SK-N-MC (cell line): Measurements from ENCODE around the gene MATN3.
A peak's percentile ranks its signal among the peaks of the same experiment; 100 is the strongest.

ENCODE experiments used
- DNase-seq: peaks from one replicate; pipeline ENCODE4 v3.0.0-alpha.2; 2011; ENCODE audit warnings: low read depth, low spot score
- H3K27ac ChIP-seq: fragments of 200-600 bp; sonication (generic); 2 replicates; pipeline ENCODE4 v1.5.1; 2016; ENCODE audit warnings: mixed run types
- H3K36me3 ChIP-seq: fragments of 200-600 bp; sonication (generic); 2 replicates; pipeline ENCODE4 v1.6.1; 2017; ENCODE audit warnings: antibody characterized with exemption, low read length, mixed read lengths; ENCODE audit not compliant: insufficient read depth
- H3K4me3 ChIP-seq: fragments of 200-600 bp; sonication (generic); 2 replicates; pipeline ENCODE4 v1.5.1; 2016
- H3K9ac ChIP-seq: fragments of 200-600 bp; sonication (generic); 2 replicates; pipeline ENCODE4 v1.8.0; 2017; ENCODE audit warnings: mixed run types, mixed read lengths; ENCODE audit not compliant: insufficient read length
- H3K9me3 ChIP-seq: fragments of 200-600 bp; sonication (generic); 2 replicates; pipeline ENCODE4 v1.6.1; 2017; ENCODE audit warnings: low read depth, mild to moderate bottlenecking, antibody characterized with exemption, low read length, moderate library complexity, mixed read lengths
- EZH2 ChIP-seq: fragments of 200-600 bp; sonication (generic); IDR thresholded peaks from one replicate; pipeline ENCODE4 v1.6.1; 2017; ENCODE audit warnings: antibody characterized with exemption
- FOXP2 ChIP-seq: optimal IDR thresholded peaks from 2 replicates; pipeline ENCODE3; 2011; ENCODE audit warnings: mild to moderate bottlenecking, moderate library complexity; ENCODE audit not compliant: insufficient read depth; ENCODE audit errors: extremely low read length, control extremely low read depth
- POLR2AphosphoS5 ChIP-seq: IDR thresholded peaks from 2 replicates; pipeline ENCODE4 v1.6.1; 2012; ENCODE audit warnings: mild to moderate bottlenecking, low read depth, low read length, borderline replicate concordance

The MATN3 gene

DNA sequence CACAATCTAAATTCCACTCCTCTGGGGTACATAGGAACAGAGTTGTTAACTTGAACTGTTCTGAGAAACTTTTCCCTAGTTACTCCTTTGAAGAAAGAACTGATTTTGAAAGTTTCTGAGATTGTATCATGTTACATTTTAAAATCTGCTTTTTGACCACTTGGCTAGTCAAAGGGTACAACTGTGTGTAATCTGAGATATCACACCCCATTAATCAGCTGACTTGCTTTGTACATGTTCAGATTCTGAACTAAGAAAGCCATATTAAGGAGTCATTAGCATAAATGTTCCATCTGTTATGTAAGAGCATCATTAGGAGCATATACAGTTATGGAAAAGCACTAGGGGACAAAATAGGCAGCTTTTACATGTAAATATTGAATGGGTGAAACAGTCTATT, 18.7 kb downstream of the MATN3 start:
- TF ChIP-seq POLR2AphosphoS5 (no peak), EZH2 (no peak), FOXP2 (no peak)
- no peak overlapping the region for H3K4me3 ChIP-seq
- no peak for DNase-seq
- H3K9ac ChIP-seq: no peak overlapping the region
- H3K36me3 ChIP-seq: no peaks in the 10 kb centered on the region; the same call in 1 of the 2 replicates
- no peaks in the 10 kb centered on the region for H3K9me3 ChIP-seq
- no peak overlapping the region for H3K27ac ChIP-seq

DNA sequence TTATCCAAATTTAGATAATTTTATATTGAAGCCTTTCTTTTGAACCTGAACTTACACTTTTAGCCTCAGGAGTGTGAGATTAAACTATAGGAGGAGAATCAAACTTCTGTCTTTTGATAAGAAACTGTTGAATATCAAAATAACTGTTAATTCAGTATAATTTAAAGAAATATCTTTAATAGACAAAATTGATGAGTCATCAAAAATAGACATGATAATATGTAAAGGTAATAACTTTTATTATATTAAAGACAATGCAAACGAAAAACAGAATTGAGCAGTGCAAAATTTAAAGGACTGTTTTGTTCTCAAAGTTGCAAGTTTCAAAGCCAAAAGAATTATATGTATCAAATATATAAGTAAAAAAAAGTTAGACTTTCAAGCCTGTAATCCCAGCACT, 20.6 kb downstream of the MATN3 start:
- Histone ChIP-seq H3K9me3 (no peaks in the 10 kb centered on the region), H3K27ac (no peak overlapping the region), H3K36me3 (peaks cover 4% of the 10 kb centered on the region; the same call in 1 of the 2 replicates), H3K9ac (no peak overlapping the region), H3K4me3 (no peak overlapping the region)
- TF ChIP-seq POLR2AphosphoS5 (no peak), EZH2 (no peak), FOXP2 (no peak)
- no peak for DNase-seq

DNA sequence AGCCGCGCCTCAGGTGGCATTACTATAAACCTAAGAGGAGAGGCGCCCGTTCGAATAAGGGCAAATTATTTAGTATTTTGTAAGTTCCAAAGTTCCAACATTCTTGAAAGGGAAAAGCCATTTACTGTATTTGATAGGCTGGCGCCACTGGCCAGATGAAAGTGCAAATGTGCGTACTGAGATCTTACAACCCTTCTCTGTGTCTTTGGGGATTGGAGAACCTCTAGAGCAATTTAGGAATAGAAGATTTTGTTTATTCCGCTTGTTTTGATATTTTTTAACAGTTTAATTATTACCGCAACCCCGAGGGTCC, 22.1 kb downstream of the MATN3 start:
- no peaks in the 10 kb centered on the region for H3K9me3 ChIP-seq
- H3K9ac ChIP-seq: no peak overlapping the region
- TF ChIP-seq FOXP2 (no peak), POLR2AphosphoS5 (no peak), EZH2 (no peak)
- DNase-seq: no peak
- H3K27ac ChIP-seq: no peak overlapping the region
- H3K36me3 ChIP-seq: peaks cover 8% of the 10 kb centered on the region; the same call in 1 of the 2 replicates
- H3K4me3 ChIP-seq: peak overlapping the region; percentile 98

DNA sequence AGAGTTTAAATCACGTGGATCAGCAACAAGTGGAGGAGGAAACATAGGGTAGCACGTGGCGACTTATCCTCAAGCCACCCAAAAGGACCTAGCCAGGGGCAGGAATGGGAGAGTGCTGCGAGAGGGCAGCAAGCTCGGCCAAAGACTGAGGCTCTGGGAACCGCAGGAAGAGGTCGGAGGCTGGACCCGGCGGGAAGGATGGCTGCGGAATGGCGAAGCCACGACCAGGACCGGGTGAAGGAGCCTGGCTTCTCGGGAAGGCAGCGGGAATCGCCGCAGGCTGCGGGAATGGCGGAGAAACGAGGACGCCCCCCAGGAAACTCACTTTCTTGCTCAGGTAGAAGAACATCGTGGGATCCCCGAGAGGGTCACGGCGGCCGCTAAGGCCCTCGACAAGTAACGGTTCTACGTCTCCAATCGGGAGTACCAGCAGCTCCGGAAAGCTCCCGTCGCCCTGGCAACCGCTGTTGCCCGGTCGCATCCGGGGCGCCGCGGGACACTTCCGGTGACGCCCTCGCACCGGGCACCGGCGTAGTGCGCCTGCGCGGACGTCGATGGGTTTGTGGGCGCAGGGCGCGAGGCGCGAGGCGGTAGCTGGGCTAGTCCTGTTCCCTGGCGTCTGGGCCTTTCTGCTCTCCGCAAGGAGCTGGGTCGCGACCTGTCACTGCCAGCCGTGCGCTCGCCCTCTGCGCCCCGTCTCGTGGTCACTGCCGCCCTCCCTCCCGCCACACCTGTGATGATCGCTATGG, 22.6 kb downstream of the MATN3 start, which contains the start of gene WDR35:
TSS of gene WDR35 (minus strand) at position 439 of the 749 bp plus-strand sequence. CDS start at position 349, 90 bp downstream.
- peak within 1 kb of the TSS; percentile 98 for H3K4me3 ChIP-seq
- DNase-seq: no peak
- no peak within 1 kb of the TSS for H3K27ac ChIP-seq
- H3K9ac ChIP-seq: peak within 1 kb of the TSS; percentile 69
- TF ChIP-seq FOXP2 (no peak), EZH2 (no peak), POLR2AphosphoS5 (peak; percentile 54)
- H3K36me3 ChIP-seq: peaks cover 11% of the 10 kb centered on the region
- no peaks in the 10 kb centered on the region for H3K9me3 ChIP-seq

DNA sequence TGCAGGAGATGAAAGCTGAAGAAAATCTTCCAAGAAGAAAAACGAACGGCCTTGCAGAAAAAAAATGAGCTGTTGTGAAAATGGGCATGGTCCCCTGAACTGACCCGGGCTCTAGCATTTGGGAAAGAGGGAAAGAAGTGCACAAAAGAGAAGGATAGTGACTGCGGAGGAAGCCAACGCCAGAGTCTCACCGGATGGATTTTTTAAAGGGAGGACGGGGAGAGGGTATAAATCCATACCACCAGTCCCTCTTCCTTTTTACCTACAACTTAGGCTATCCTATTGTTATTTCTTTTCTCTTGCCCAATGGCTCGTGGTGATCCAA, 23.2 kb downstream of the MATN3 start:
- Histone ChIP-seq H3K4me3 (peak overlapping the region; percentile 98), H3K36me3 (peaks cover 15% of the 10 kb centered on the region), H3K9me3 (no peaks in the 10 kb centered on the region), H3K9ac (peak overlapping the region; percentile 69), H3K27ac (no peak overlapping the region)
- DNase-seq: no peak
- TF ChIP-seq EZH2: no peak
- no peak for TF ChIP-seq POLR2AphosphoS5
- no peak for TF ChIP-seq FOXP2

DNA sequence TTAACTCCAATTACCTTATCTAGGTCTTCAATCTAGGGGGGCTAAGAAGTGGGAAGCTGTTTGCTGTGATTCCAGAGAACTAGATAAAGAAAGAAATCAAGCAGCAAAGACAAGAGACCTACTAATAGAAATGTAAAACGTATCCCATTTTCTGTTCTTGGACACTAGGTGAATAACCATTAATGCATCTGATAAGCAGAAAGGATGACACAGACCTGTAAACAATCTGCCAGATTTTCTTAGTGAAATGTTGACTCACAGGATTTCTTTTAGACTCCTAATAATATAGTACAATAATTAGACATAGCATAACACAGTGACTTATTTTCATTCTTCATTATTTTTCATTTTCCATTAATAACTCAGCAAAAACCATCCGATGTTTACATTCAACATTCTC, 23.9 kb downstream of the MATN3 start:
- H3K27ac ChIP-seq: no peak overlapping the region
- no peak for DNase-seq
- H3K9ac ChIP-seq: peak overlapping the region; percentile 69
- H3K9me3 ChIP-seq: no peaks in the 10 kb centered on the region
- H3K4me3 ChIP-seq: peak overlapping the region; percentile 98
- TF ChIP-seq EZH2 (no peak), POLR2AphosphoS5 (no peak), FOXP2 (no peak)
- peaks cover 15% of the 10 kb centered on the region for H3K36me3 ChIP-seq

DNA sequence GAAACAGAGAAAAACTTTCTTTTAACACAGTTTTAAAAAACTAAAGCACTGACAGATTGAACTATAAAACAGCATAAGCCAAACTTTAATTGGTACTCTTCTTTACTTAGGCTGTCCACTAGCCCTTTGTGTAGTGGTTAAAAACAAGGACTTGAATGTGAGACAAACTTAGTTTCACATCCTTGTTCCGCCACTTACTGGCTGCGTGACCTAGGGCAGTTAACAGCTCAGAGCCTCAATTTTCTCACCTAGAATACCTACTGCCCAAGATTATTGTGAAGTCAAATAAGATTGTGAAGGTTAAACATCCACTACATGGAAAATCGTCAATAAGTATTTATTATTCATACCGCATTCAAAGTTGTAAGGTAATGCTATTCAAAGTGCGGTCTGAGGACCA, 24.5 kb downstream of the MATN3 start:
- TF ChIP-seq POLR2AphosphoS5 (no peak), EZH2 (no peak), FOXP2 (no peak)
- DNase-seq: no peak
- Histone ChIP-seq H3K9me3 (no peaks in the 10 kb centered on the region), H3K27ac (no peak overlapping the region), H3K9ac (no peak overlapping the region), H3K4me3 (peak overlapping the region; percentile 98), H3K36me3 (peaks cover 15% of the 10 kb centered on the region)

DNA sequence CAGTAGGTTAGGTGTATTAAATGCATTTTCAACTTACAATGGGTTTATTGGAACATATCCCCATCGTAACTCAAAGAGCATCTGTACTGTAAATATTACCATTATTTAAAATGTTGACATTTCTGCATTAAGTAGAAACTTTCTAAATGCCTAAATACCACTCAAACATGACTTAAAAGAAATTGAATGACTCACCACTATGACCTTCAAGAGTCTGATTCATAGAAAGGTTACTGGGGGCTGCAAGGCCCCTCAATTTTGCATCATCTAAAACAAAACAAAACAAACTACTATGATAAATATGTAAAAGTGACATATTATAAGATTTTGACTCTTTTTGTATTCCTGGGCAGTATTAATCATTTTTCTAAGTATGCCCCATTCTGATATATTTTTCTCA, 30.2 kb downstream of the MATN3 start:
- Histone ChIP-seq H3K9me3 (no peaks in the 10 kb centered on the region), H3K9ac (no peak overlapping the region), H3K4me3 (no peak overlapping the region), H3K27ac (no peak overlapping the region), H3K36me3 (peaks cover 57% of the 10 kb centered on the region)
- DNase-seq: no peak
- TF ChIP-seq EZH2: no peak
- no peak for TF ChIP-seq FOXP2
- no peak for TF ChIP-seq POLR2AphosphoS5

DNA sequence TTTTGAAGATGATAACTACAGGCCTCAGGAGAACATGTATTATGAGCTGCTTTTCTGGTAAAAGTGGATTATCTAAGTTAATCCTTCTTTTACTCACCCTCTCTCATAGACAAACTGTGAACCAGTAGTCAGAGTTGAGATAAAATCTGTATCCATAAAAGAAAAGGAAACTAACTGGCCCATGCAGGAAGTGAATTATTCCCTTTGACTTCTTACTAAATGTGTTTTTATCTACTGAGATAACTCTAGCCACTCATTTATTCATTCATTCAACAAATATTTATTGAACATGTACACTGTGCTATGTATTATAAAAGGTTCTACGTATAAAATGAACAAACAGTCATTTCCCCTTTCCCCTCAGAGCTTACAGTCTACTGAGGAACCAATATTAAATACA, 32.5 kb downstream of the MATN3 start:
- Histone ChIP-seq H3K36me3 (peaks cover 59% of the 10 kb centered on the region), H3K4me3 (no peak overlapping the region), H3K27ac (no peak overlapping the region), H3K9ac (no peak overlapping the region), H3K9me3 (no peaks in the 10 kb centered on the region)
- DNase-seq: no peak
- TF ChIP-seq POLR2AphosphoS5 (no peak), EZH2 (no peak), FOXP2 (no peak)
